ENCODE data around the gene EPAS1.

EPAS1 gene

DNA sequence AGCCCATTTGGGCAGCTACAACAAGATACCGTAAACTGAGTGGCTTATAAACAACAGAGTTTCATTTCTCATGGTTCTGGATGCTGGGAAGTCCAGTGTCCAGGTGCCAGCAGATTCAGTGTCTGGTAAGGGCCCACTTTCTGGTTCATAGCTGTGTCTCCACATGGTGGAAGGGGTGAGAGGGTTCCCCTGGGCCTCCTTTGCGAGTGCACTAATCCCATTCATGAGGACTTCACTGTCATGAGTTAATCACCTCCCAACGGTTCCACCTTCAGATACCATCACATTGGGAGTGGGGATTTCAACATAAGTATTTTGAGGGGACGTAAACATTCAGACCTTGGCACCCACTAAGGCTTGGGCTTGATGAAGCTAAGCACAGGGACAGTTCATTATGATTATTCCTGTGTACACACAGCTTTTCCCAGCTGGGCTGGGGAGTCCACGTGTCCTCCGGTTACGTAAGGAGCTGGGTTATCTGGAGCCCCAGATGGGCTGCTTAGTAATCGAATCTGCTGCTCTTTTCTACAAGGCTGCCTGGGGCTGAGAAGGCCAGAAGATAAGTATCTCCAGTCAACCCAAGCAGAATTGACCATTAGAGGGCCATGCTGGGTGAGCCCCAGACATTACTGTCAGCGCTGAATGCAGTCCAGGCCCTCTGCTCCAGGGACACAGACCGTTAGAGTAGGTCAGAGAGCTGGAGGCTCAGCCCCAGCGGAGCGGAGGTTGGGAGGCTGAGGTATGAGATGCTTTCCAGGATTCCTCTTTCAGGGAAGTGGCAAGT, 42.7 kb downstream of the EPAS1 start:
- DNase-seq (ENCODE audit: low spot score): no peak

- DNase-seq (ENCODE audit: low spot score): no peak
These were observed 43.7 kb downstream of the EPAS1 start for GRCh38 chr2:46340740-46341420.

DNA sequence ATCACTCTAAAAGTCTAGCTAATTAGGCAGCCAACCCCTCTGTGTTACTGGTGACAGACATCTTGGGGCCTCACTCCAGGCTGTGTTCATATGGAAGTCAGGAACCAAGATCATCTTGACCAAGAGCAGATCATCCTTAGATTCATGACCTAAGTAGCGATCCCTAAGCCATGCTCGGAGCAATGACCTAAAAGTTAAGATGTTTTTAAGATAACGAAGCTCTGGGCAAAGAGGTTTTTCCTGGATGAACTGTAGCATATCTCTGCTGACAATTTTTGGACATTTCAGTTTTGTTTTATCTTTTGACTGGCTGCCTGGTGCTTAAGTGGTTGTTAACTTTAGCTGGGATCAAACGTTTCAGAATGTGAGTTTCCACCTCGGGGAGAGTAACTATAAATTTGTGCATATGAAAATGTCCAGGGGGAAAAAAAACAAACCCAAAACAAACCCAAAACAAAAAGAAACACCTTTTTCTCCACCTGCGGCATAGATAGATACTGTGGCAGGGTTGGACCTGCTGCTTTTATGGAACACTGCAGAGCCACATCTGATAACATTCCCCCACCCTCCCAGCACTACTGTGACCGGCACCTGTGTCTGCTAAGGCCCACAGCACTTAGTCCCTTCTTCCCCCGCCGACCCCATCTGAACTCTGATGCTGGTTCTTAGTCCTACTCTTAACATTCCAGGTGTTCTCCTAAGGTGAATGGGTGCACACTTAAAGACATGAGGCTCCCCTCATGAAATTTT, 45.5 kb downstream of the EPAS1 start:
- DNase-seq (ENCODE audit: low spot score): no peak

DNA sequence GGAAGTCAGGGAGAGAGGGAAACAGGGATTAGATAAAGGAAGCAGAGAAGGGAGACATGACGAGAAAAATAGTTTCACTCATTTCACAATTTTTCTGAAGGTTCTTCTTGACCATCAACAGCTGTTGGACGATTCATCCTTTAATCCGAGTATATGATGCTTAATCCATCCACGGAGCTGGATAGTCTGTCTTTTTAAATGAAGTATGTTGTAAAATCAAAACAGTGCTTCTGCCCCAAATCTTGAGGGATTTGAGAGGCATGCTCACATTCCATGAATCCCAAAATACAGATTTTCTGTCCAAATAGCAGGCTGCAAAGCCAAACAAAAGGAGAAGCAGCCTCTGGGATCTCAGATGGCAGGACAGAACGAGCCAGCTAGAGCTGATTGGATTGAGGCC, 47.5 kb downstream of the EPAS1 start:
- no peak for DNase-seq (ENCODE audit: low spot score)

GRCh38 chr2:46345775-46346174, 48.6 kb downstream of the EPAS1 start:
- DNase-seq (ENCODE audit: low spot score): no peak

GRCh38 chr2:46346719-46347118, 49.5 kb downstream of the EPAS1 start:
- DNase-seq (ENCODE audit: low spot score): no peak

- no peak for DNase-seq (ENCODE audit: low spot score)
These were observed 50.6 kb downstream of the EPAS1 start for GRCh38 chr2:46347648-46348280.

- no peak for DNase-seq (ENCODE audit: low spot score)
These were observed 51.9 kb downstream of the EPAS1 start for GRCh38 chr2:46349115-46349547.

GRCh38 chr2:46350029-46350689, 53.0 kb downstream of the EPAS1 start:
- DNase-seq (ENCODE audit: low spot score): no peak

- no peak for DNase-seq (ENCODE audit: low spot score)
These were observed 54.0 kb downstream of the EPAS1 start for GRCh38 chr2:46351098-46351749.

GRCh38 chr2:46351750-46352138, 54.5 kb downstream of the EPAS1 start:
- no peak for DNase-seq (ENCODE audit: low spot score)

DNA sequence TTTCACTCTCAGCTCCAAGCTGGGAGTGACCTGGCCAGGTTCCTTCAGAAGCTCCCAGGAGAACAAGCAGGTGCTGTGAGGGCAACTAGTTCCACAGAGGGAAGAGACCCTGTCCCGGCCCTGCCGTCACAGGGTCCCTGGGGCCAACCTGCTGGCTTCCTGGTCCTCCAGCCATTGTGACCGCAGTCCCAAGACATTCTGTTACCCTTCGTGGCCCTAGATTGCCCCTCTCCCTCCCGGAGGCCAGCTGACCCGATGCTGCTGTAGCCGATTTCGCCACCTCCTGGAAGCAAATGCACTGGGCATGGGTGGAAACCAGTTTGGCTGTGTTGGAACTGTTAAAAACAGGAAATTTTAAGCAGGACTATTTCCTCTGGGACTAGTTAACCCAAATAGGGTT, 55.4 kb downstream of the EPAS1 start:
- DNase-seq (ENCODE audit: low spot score): no peak

DNA sequence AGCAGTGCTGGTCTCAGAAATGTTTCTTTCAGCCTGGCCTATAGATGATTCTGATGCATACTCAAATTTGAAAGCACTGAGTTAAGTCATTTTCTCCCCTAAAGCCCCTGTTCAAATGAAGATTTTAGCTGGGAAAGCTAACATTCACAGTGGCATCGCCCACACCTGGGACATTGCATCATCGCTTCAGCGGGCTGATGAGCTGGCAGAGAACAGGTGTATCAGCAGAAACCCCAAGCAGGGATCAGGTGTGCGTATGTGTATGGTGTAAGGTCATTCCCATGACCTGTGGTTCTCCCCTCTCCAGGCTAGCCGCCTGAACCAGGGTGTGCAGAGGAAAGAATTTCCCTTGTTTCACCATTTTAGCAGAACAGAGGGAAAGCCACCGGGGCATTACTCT, 56.3 kb downstream of the EPAS1 start:
- DNase-seq (ENCODE audit: low spot score): no peak

DNA sequence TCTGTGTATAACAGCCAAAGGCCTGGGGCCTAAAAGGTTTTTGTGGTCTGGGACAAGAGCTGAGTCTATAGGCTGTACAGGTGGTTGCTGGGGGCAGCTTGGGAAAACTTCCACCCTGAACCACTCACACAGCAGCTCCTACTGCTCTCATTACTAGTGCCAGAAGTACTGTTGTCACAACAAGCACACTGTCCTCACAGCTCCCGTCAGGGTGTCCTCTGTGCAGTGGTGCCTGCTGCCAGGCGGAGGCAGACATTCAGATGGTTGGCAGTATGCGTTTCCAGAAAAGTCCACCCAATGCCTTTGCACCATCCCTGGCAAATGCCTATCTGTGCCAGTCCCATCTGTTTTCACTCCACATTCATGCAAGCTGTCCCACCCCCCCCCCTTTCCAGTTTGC, 58.5 kb downstream of the EPAS1 start:
- peak; percentile 57 for DNase-seq (ENCODE audit: low spot score)

DNA sequence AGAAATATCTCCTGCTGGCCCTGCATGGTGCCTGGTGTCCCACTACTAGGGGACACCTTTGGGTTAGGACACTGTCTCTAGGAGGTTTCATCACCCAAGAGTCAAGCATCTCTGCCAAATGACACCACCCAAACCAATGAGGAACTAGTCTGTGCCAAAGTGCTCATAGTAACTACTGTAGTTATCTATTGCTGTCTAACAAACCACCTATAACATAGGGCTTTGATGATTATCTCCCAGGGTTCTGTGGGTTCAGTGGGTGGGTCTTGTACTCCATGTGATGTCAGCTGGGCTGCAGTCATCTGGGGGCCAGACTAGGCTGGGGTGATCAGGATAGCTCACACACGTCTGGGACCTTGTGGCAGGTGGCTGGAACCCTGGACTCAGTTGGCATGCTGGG, 59.8 kb downstream of the EPAS1 start:
- no peak for DNase-seq (ENCODE audit: low spot score)

- DNase-seq (ENCODE audit: low spot score): no peak
These were observed 61.5 kb downstream of the EPAS1 start for GRCh38 chr2:46358713-46359112.

- DNase-seq (ENCODE audit: low spot score): no peak
These were observed 63.1 kb downstream of the EPAS1 start for GRCh38 chr2:46360303-46360702.

DNA sequence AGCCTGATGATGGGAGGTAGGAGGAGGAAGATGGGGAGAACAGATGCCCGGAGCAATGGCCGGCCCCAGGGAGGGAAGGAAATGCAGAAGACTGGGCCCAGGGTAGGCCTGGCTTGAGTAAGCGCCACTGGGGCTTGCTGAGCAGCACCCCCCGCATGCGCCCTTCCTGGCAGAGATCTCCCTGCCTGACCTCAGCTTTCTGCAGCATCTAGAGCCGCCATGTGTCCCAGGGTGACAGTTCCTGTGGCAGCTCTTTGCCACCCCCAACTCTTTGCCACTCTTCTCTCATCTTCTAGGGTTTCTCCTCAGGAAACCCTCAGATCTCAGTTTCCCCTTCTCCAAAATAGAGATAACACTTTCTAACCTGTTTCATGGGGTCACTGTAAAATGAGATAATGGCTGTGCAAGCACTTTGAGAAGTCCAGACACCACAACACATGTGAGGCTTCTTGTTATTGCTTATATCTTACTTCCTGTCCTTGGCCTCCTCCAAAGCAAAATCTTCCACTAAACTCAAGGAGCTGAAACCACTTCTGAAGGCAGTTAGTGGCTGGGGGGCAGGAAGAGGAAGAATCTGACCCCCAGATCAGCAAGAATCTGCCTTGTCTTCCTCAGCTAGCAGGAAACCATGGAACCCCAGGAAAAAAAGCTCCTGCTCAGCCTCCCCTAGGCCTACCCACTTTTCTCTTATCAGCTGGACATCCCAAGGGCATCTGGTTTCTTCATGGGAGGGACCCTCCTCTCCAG, 64.9 kb downstream of the EPAS1 start:
- no peak for DNase-seq (ENCODE audit: low spot score)

DNA sequence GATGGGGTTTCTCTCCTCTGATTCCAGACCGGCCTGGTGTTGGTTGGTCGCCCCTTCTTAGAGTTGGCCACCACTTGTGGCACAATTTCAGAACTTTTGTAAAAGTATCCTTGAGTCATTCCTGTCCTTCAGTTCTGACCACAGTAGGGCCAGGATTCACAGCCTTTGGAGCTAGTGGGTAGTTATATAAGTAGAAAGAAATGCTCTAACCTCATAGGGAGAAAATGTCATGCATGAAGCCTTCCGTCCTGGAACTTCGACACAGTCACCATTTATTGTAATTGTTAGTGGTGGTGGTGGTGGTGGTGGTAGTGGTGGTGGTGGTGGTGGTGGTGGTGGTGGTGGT, 65.4 kb downstream of the EPAS1 start:
- DNase-seq (ENCODE audit: low spot score): no peak

DNA sequence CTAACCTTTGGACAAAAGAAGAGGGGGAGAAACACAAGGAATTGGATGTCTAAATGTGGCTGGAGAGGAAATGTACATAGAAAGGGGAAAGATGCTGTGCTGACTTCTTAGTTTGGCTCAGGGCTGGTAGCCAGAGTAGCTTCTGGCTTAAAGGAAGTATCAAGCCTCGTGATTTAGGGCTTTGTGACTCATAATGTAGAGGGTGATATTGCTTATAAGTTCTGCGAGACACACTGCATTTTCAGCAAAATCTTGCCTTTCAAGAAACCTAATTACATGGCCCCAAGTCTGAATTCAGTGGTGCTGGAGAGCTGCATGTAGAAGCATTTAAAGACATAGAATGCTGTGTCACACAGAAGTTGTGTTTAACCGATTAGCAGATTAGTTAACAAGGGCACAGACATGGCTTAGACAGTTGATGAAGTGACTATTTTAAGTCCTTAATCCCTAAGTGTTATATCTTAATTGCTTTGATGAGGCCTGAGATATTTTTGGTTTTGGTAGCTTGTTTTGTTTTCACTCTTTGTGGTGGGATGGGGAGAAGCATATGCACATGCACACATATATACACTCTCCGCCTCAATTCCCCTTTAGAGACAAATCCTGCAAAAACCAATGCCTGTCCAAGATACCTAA, 66.4 kb downstream of the EPAS1 start:
- DNase-seq (ENCODE audit: low spot score): no peak

Data from Ammon's horn (tissue), 1 donor.